ENCODE results near the gene ADAMTS16.

ADAMTS16 gene

DNA sequence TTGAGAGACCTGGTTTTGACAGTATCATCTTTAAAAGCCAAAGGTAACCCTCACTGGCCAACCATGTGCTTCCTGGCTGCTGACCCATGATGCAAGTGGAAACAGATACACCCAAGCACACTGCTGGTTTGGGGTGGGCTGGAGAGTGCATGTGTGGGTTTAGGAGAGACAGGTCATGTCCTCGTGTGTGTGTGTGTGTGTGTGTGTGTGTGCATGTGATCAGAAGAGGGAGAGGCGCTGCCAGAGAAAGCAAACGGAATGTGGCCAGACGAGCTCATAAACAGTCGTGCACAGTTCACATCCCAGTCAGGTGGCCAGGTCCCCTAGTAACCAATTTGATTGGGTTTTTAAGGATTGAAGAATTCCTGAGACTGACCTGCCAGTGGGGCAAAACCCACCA is 169.5 kb downstream of the ADAMTS16 start:
- Mint-ChIP-seq H3K27ac (no peak overlapping the region), H3K27me3 (no peaks in the 10 kb centered on the region), H3K4me3 (no peak overlapping the region), H3K4me1 (ENCODE audit: low read depth) (no peaks in the 10 kb centered on the region), H3K9me3 (no peaks in the 10 kb centered on the region), H3K36me3 (ENCODE audit: low read depth) (no peaks in the 10 kb centered on the region)

GRCh38 chr5:5313101-5313635 is 173.0 kb downstream of the ADAMTS16 start:
- H3K27ac Mint-ChIP-seq = no peak overlapping the region
- H3K27me3 Mint-ChIP-seq = no peaks in the 10 kb centered on the region
- no peaks in the 10 kb centered on the region for H3K36me3 Mint-ChIP-seq (ENCODE audit: low read depth)
- H3K4me3 Mint-ChIP-seq = no peak overlapping the region
- H3K4me1 Mint-ChIP-seq (ENCODE audit: low read depth) = no peaks in the 10 kb centered on the region
- H3K9me3 Mint-ChIP-seq = no peaks in the 10 kb centered on the region

GRCh38 chr5:5314166-5314565 is 174.0 kb downstream of the ADAMTS16 start:
- no peaks in the 10 kb centered on the region for H3K27me3 Mint-ChIP-seq
- H3K9me3 Mint-ChIP-seq = peaks cover 4% of the 10 kb centered on the region
- no peak overlapping the region for H3K4me3 Mint-ChIP-seq
- no peaks in the 10 kb centered on the region for H3K4me1 Mint-ChIP-seq (ENCODE audit: low read depth)
- H3K27ac Mint-ChIP-seq = no peak overlapping the region
- H3K36me3 Mint-ChIP-seq (ENCODE audit: low read depth) = no peaks in the 10 kb centered on the region

- H3K36me3 Mint-ChIP-seq (ENCODE audit: low read depth) = no peaks in the 10 kb centered on the region
- no peak overlapping the region for H3K4me3 Mint-ChIP-seq
- no peaks in the 10 kb centered on the region for H3K4me1 Mint-ChIP-seq (ENCODE audit: low read depth)
- H3K27me3 Mint-ChIP-seq = no peaks in the 10 kb centered on the region
- H3K27ac Mint-ChIP-seq = no peak overlapping the region
- H3K9me3 Mint-ChIP-seq = peaks cover 4% of the 10 kb centered on the region
Observed at GRCh38 chr5:5314626-5315025, 174.5 kb downstream of the ADAMTS16 start.

GRCh38 chr5:5315068-5315980 is 175.2 kb downstream of the ADAMTS16 start:
- Mint-ChIP-seq H3K4me1 (ENCODE audit: low read depth) (no peaks in the 10 kb centered on the region), H3K27ac (no peak overlapping the region), H3K9me3 (peaks cover 4% of the 10 kb centered on the region), H3K4me3 (no peak overlapping the region), H3K36me3 (ENCODE audit: low read depth) (no peaks in the 10 kb centered on the region), H3K27me3 (no peaks in the 10 kb centered on the region)

GRCh38 chr5:5316334-5316733 is 176.2 kb downstream of the ADAMTS16 start:
- Mint-ChIP-seq H3K27me3 (no peaks in the 10 kb centered on the region), H3K36me3 (ENCODE audit: low read depth) (no peaks in the 10 kb centered on the region), H3K27ac (no peak overlapping the region), H3K4me3 (no peak overlapping the region), H3K4me1 (ENCODE audit: low read depth) (no peaks in the 10 kb centered on the region), H3K9me3 (peaks cover 7% of the 10 kb centered on the region)

DNA sequence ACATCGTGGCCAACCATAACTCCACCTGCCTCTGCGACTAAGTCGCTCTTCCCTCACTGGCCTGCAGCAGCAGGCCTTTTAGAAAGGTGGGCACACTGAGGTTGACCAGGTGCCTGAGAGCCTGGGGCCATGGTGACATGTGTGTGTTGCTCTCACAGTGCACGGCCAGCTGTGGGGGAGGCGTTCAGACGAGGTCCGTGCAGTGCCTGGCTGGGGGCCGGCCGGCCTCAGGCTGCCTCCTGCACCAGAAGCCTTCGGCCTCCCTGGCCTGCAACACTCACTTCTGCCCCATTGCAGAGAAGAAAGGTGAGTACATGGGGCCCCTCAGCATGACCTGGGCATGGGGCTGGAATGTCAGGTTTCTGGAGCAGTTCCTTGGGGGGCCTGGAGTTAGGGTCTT is 177.8 kb downstream of the ADAMTS16 start:
- Mint-ChIP-seq H3K27me3 (no peaks in the 10 kb centered on the region), H3K4me1 (ENCODE audit: low read depth) (no peaks in the 10 kb centered on the region), H3K36me3 (ENCODE audit: low read depth) (no peaks in the 10 kb centered on the region), H3K4me3 (no peak overlapping the region), H3K9me3 (peaks cover 7% of the 10 kb centered on the region), H3K27ac (no peak overlapping the region)

GRCh38 chr5:5318426-5319190 is 178.5 kb downstream of the ADAMTS16 start:
- Mint-ChIP-seq H3K4me3 (no peak overlapping the region), H3K4me1 (ENCODE audit: low read depth) (no peaks in the 10 kb centered on the region), H3K27ac (no peak overlapping the region), H3K27me3 (no peaks in the 10 kb centered on the region), H3K36me3 (ENCODE audit: low read depth) (no peaks in the 10 kb centered on the region), H3K9me3 (peaks cover 7% of the 10 kb centered on the region)

DNA sequence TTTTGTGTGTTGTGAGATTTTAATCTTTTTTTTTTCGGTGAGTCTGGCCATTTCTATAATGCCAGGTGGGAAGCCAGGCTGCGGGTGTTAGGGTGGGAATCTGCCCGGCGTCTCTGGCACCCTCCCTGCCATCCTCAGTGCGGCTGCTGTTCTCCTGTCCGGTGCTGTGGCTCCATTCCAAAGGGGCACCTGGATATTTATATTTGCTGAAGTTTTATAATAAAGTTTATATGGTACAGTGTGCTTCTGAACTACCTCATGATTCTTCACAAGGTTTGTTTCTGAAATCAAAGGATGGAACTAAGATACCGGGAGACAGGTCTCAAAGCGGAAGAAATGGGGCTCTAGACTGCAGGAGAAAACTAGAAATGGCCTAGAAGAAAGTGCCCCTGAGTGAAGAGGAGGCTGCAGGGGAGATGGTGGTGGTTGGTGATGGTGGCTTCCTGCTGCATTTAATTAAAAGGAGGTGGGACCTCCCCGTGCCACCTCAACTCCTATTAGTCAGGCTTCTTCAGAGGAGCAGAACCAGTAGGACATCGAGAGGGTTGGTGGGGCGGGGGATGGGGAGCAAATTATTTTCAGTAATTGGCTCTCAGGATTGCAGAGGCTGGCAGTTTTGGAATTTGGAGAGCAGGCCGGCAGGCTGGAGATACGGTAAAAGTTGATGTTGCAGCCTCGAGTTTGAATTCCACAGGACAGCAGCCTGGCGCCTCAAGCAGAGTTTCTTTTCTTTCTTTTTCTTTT is 180.1 kb downstream of the ADAMTS16 start:
- H3K4me1 Mint-ChIP-seq (ENCODE audit: low read depth) = no peaks in the 10 kb centered on the region
- peaks cover 10% of the 10 kb centered on the region for H3K9me3 Mint-ChIP-seq
- no peak overlapping the region for H3K27ac Mint-ChIP-seq
- no peaks in the 10 kb centered on the region for H3K36me3 Mint-ChIP-seq (ENCODE audit: low read depth)
- H3K27me3 Mint-ChIP-seq = no peaks in the 10 kb centered on the region
- no peak overlapping the region for H3K4me3 Mint-ChIP-seq

- Mint-ChIP-seq H3K36me3 (ENCODE audit: low read depth) (no peaks in the 10 kb centered on the region), H3K4me1 (ENCODE audit: low read depth) (no peaks in the 10 kb centered on the region), H3K27me3 (no peaks in the 10 kb centered on the region), H3K9me3 (peaks cover 12% of the 10 kb centered on the region), H3K27ac (no peak overlapping the region), H3K4me3 (no peak overlapping the region)
Observed at GRCh38 chr5:5321137-5321536, 181.0 kb downstream of the ADAMTS16 start.

DNA sequence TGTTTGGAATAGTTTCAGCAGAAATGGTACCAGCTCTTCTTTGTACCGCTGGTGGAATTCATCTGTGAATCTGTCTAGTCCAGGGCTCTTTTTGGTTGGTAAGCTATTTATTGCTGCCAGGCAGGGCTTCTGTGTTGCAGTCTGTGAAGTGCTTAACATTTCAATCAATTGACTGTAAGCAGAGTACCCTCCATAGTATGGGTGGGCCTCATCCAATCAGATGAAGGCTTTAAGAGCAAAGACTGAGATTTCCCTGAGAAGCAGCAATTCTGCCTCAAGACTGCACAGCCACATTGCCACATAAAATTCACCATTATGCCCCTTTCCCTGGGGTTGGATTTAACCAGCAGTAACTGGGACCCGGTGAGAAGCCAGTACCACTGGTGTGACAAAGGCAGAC is 183.4 kb downstream of the ADAMTS16 start:
- H3K27ac Mint-ChIP-seq = no peak overlapping the region
- peaks cover 23% of the 10 kb centered on the region for H3K9me3 Mint-ChIP-seq
- no peak overlapping the region for H3K4me3 Mint-ChIP-seq
- H3K36me3 Mint-ChIP-seq (ENCODE audit: low read depth) = no peaks in the 10 kb centered on the region
- H3K27me3 Mint-ChIP-seq = no peaks in the 10 kb centered on the region
- no peaks in the 10 kb centered on the region for H3K4me1 Mint-ChIP-seq (ENCODE audit: low read depth)

DNA sequence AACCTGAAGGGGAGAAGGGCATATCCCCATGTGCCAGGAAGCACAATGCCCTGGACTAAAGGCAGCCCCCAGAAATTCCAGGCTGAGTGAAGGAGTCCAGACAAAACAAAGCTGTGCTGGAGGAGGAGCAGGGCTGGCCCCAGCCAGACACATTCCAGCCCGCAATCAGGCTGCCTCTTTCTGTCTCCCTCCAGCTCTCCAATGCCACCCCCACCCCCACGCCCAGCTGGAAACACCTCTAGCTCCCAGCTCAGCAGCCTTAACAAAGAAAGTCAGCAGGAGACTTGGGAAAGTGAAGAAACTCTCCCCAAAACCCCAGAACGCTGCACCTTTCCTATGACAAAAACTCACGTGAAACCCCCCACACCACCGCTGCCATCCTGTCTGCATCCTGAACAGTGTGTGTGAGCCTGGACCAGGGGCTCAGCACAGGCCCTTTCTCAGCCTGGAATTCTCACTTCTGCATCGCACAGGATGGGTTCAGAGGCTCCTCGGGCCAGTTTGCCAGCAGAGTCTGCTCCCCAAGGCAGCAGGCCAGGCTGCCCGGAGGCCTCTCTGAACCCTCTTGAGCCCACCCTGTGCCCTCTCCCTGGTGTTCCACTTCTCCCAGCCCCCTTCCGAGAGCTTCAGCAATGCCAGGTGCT is 186.1 kb downstream of the ADAMTS16 start:
- Mint-ChIP-seq H3K4me3 (no peak overlapping the region), H3K9me3 (peaks cover 15% of the 10 kb centered on the region), H3K27ac (no peak overlapping the region), H3K36me3 (ENCODE audit: low read depth) (no peaks in the 10 kb centered on the region), H3K27me3 (no peaks in the 10 kb centered on the region), H3K4me1 (ENCODE audit: low read depth) (no peaks in the 10 kb centered on the region)

GRCh38 chr5:5327126-5327525 is 187.0 kb downstream of the ADAMTS16 start:
- H3K4me1 Mint-ChIP-seq (ENCODE audit: low read depth) = no peaks in the 10 kb centered on the region
- H3K27me3 Mint-ChIP-seq = no peaks in the 10 kb centered on the region
- H3K9me3 Mint-ChIP-seq = peaks cover 15% of the 10 kb centered on the region
- no peaks in the 10 kb centered on the region for H3K36me3 Mint-ChIP-seq (ENCODE audit: low read depth)
- H3K4me3 Mint-ChIP-seq = no peak overlapping the region
- H3K27ac Mint-ChIP-seq = no peak overlapping the region

DNA sequence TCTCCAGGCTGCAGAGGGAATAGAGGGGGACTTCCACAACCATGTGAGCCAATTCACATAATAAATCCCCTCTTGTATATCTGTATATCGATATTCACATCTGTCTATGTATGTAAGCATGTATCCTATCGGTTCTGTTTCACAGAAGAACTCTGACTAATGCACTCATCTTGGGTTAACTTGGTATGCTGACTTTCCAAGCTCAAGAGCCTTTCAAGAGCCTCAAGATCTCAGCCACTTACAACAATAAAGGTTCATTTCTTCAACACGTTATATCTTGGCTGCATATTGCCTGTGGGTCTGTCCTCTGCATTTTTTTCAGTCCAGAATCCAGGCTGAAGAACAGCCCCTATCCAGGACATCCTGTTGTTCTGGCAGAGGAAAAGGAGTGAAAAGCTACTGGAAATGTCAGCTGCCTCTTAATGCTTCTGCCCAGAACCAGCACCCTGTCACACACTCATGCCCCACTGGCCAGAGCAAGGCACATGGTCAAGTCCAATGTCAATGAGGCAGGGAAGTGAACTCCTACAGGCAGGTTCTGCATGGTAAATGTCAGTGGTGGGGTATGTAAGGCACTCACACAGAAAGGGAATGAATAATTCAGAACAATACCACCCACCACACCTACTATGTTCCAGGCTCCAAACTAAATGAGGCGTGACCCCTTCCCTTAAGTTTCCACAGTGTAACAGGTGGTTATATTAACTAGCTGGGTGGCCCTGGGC is 190.8 kb downstream of the ADAMTS16 start:
- H3K36me3 Mint-ChIP-seq (ENCODE audit: low read depth) = no peaks in the 10 kb centered on the region
- no peaks in the 10 kb centered on the region for H3K27me3 Mint-ChIP-seq
- H3K27ac Mint-ChIP-seq = no peak overlapping the region
- H3K4me1 Mint-ChIP-seq (ENCODE audit: low read depth) = no peaks in the 10 kb centered on the region
- H3K9me3 Mint-ChIP-seq = peaks cover 10% of the 10 kb centered on the region
- no peak overlapping the region for H3K4me3 Mint-ChIP-seq
